ENCODE data around the gene KHDRBS2.
"Not testable (repeated sequence)": the region's sequence is repeated elsewhere in the genome, so short reads cannot be mapped to it uniquely, and the experiment has no call there.

The KHDRBS2 gene

GRCh38 chr6:61867635-61868034 is 418.4 kb downstream of the KHDRBS2 start:
- DNase-seq (ENCODE audit: low spot score): no peak

GRCh38 chr6:61857541-61857940 is 428.5 kb downstream of the KHDRBS2 start:
- DNase-seq (ENCODE audit: low spot score): no peak

DNA sequence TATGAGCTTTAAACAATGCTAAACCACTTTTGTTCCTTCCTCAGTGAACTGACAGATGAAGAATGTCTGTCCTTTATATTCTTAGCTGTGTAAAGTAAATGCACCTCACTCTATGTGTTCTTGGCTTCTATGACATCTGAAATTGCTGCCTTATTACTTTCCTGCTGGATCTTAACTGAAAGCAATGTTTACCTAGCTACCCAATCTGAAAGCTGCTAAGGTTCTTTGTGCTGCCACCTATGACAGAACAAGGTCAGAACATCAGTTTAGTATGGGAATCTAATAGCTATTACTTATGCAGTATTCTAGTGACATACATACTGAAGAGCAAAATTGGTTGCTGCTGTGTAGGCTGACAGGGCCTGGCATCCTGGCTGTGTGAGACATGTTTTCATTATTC is 444.1 kb downstream of the KHDRBS2 start:
- no peak for DNase-seq (ENCODE audit: low spot score)

GRCh38 chr6:61835237-61835636 is 450.8 kb downstream of the KHDRBS2 start:
- no peak for DNase-seq (ENCODE audit: low spot score)

DNA sequence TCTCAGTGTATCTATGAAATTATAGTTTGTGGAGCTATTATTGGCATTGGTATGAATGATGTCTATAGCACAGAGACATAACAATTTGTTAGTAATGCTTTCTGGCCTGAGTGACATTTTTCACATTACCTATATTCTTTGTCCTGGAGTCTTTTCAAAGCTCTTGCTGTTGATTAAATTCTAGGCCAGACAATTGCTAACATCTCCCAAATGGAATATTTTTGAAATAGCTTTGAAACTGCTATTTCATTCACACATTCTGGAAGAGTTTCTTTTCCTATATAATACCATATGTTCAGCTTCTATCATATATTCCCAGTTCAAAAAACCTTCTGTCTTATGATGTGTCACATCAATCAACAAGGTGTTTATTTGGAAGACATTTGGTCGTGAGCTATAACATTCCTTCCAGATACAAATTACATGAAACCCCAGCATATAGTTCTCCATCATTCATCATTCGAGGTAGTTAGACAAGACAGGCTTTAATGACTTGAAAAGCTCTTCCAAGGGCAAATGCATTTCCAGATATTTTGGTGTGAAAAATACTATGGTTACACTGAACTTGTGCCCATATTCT is 452.8 kb downstream of the KHDRBS2 start:
- no peak for DNase-seq (ENCODE audit: low spot score)

DNA sequence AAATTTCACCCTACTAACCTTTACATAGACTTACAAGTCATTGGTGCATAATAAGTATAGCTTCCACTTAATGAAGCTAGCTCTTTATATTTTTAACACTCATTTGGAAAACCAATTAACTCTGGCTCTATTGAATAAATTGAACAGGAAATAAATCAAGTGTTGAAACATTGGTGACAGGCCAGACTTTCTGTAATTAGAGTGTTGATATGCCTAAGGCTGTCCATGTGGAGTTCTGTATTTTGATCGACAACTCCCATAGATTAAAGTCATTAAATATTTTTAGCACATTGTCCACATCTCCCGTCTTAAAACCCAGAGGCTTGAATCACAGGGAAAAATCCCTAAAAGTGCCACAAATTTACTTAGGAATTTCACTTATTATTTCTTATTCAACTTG is 468.3 kb downstream of the KHDRBS2 start:
- no peak for DNase-seq (ENCODE audit: low spot score)

DNA sequence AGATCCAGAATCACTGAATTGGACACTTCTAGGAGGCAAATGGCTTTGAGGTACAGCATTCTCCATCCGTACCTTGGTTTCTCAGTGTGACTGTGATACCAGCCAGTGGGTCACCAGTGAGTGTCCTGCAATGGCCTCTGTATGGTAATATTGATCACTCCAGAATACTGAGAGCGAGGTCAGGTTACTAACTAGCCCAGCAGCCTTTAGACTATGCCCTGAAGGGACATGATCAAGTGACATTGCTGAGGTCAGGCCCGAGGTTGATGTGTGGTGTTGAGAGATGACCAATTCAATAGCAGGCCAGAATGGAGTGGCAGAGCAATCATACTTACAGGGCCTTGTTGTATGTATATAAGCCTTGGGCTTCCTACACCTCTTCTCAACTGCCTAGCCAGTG is 476.0 kb downstream of the KHDRBS2 start:
- DNase-seq (ENCODE audit: low spot score): no peak

DNA sequence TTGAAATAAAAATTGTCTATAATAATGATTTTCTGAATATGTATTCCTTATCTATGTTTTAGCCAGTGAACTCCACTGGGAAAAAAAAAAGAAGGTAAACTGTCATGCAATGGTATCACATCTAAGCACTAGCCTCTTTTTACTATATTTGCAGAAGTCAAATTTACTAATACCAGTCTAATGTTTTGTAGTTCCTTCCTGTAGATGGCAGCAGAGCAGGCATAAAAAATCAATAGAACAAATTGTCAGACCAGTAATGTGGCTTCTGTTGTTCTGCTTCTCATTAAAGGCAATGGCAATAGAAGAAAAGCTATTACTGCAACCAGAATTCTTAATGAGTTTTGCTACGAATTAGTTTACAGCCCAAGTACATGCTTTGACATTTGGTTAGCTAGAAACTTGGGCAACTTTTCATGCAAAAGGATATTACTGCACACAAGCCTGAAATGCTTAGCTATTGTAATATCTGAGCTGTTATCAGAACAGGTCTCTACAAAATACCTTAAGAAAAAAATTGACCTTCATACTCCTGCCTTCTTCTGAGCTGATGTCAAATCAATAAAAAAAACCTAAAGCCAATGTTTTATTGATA is 476.9 kb downstream of the KHDRBS2 start:
- DNase-seq (ENCODE audit: low spot score): peak; percentile 39

- no peak for DNase-seq (ENCODE audit: low spot score)
Measured at GRCh38 chr6:61787998-61788397, 498.0 kb downstream of the KHDRBS2 start.

DNA sequence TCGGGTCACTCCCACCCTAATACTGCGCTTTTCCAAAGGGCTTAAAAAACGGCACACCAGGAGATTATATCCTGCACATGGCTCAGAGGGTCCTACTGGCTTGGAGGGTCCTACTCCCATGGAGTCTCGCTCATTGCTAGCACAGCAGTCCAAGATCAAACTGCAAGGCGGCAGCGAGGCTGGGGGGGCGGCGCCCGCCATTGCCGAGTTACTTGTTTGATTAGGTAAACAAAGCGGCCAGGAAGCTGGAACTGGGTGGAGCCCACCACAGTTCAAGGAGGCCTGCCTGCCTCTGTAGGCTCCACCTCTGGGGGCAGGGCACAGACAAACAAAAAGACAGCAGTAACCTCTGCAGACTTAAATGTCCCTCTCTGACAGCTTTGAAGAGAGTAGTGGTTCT is 516.6 kb downstream of the KHDRBS2 start:
- not testable (repeated sequence) for DNase-seq (ENCODE audit: low spot score)

DNA sequence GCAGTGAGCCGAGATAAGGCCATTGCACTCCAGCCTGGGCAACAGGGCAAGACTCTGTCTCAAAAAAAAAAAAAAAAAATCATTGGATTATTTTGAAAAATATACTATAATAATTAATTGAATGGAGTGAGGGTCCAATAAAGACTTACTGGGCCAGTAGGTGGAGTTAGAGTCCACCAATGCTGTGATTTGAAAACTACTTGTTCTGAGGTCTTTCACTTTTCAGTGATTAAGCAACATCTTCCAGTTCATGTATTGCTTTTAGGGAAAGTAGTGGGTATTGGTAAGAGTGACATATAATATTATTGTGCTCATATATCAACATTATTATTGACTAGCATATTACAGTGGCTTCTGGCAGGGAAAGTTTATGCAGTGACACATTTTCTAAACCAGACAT is 530.3 kb downstream of the KHDRBS2 start:
- DNase-seq (ENCODE audit: low spot score): no peak

DNA sequence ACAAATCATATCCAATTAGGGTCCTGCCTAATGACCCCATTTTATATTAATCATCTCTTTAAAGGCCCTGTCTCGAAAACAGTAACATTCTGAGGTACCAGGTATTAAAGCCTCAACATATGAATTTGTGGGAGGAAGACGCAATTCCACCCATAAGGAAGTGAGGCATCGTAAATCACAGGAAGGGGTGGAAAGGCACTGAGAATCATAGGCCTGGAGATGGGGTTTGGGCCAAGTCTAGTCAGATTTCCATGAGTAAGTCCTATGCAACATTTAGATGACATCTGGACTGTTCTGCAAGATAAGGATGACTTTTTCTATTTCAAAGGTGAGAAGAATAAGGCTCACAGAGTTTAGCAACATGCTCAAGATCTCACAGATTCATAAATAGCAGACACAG is 534.0 kb downstream of the KHDRBS2 start:
- DNase-seq (ENCODE audit: low spot score): no peak

DNA sequence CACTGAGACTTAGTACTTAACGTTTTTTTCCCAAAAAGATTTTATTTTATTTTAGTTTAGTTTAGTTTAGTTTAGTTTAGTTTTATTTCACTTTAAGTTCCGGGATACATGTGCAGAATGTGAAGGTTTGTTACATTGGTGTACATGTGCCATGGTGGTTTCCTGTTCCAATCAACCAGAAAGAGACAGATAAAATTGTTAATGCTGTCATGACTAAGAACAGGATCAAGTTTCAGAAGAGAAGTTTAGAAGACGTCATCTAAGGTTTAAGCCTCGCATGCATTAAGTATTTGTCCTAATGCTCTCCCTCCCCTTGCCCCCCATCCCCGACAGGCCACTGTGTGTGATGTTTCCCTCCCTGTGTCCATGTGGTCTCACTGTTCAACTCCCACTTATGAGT is 540.0 kb downstream of the KHDRBS2 start:
- DNase-seq (ENCODE audit: low spot score): no peak

GRCh38 chr6:61711849-61712248 is 574.2 kb downstream of the KHDRBS2 start:
- DNase-seq (ENCODE audit: low spot score): no peak

DNA sequence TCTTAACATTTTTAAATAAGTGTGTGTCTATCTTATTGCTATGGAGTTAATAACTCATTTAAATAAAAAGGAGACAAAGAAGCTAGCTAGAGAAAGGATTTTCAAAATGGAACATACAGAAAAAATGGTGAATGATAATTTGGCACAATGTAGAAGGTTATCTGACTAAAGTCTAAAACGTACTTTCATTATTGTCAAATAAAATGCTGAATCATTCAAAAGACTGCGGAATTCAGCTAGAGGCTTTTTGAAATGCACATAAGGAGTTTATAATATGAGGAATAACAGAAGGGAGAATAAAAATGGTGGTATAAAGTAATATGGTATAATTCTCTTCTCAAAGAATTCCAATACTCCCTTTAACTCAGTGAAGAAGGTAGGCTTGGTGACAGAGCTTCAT is 597.9 kb downstream of the KHDRBS2 start:
- DNase-seq (ENCODE audit: low spot score): no peak

- no peak for DNase-seq (ENCODE audit: low spot score)
Measured at GRCh38 chr6:61682562-61682961, 603.5 kb downstream of the KHDRBS2 start.

- DNase-seq (ENCODE audit: low spot score): no peak
Measured at GRCh38 chr6:61679625-61680024, 606.4 kb downstream of the KHDRBS2 start.

GRCh38 chr6:61675734-61676133 is 610.3 kb downstream of the KHDRBS2 start:
- DNase-seq (ENCODE audit: low spot score): no peak

GRCh38 chr6:61649845-61650244 is 636.2 kb downstream of the KHDRBS2 start:
- DNase-seq (ENCODE audit: low spot score): no peak

- no peak for DNase-seq (ENCODE audit: low spot score)
Measured at GRCh38 chr6:61640463-61640862, 645.6 kb downstream of the KHDRBS2 start.

All from COLO829 (cell line).